ENCODE data around the gene MAOA.

DNA sequence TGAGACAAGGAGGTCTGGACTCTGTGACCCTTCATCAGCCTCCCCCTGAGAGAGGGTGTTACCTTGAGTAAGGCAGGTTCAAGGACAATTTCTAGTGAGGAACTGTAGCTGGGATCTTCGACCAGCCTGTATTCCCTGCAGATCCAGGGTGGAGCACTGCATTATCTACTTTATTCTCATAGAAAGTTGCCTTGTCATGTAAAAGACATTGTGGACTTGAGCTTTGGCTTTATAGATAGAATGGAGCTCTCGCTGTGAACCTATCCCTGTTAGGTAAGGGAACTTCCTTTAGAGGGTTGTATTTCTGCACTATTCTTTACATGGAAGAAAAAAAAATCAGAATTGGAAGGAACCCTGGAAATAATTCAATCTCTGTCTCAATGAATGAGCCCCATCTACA lies 91.4 kb downstream of the MAOA start:
- TF ChIP-seq, protein P1, sequence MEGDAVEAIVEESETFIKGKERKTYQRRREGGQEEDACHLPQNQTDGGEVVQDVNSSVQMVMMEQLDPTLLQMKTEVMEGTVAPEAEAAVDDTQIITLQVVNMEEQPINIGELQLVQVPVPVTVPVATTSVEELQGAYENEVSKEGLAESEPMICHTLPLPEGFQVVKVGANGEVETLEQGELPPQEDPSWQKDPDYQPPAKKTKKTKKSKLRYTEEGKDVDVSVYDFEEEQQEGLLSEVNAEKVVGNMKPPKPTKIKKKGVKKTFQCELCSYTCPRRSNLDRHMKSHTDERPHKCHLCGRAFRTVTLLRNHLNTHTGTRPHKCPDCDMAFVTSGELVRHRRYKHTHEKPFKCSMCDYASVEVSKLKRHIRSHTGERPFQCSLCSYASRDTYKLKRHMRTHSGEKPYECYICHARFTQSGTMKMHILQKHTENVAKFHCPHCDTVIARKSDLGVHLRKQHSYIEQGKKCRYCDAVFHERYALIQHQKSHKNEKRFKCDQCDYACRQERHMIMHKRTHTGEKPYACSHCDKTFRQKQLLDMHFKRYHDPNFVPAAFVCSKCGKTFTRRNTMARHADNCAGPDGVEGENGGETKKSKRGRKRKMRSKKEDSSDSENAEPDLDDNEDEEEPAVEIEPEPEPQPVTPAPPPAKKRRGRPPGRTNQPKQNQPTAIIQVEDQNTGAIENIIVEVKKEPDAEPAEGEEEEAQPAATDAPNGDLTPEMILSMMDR (IDR thresholded peaks at IDR 0.05; ENCODE audit: low read depth, low read length), result no peak
- TF ChIP-seq, protein P2, sequence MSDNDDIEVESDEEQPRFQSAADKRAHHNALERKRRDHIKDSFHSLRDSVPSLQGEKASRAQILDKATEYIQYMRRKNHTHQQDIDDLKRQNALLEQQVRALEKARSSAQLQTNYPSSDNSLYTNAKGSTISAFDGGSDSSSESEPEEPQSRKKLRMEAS (IDR thresholded peaks at IDR 0.05; ENCODE audit: low read depth, low read length), result no peak

All from NB4 (cell line).